Pancreas (tissue), 10 donors: ENCODE data around the gene ARL13B. TPM values are rescaled to one million over a fixed set of nuclear protein-coding genes. Genes with fewer than 3 reads are reported as not detected.

Experiments
- ATAC-seq, 4 donors: fragments of 200-7000 bp; cut with Tn5 transposase; one replicate each; pipeline versions ENCODE4 v1.8.0 to v1.9.1; 2020; ENCODE audit warnings: mild to moderate bottlenecking in 4 of 4, moderate library complexity in 4 of 4
- DNase-seq, 6 donors: peaks; one replicate each; pipeline ENCODE4 v3.0.0-alpha.2; 2020
- FAIRE-seq: peaks from 2 replicates; lab custom pipeline; 2012; peaks lifted over from hg19 to GRCh38; lab: Jason Lieb, UNC
- H3K27ac ChIP-seq, 4 donors: fragments of 200-600 bp; sonication (generic); 1 replicate in 3 of 4; 2 replicates in 1 of 4; pipeline versions ENCODE4 v1.5.0 to v1.8.0; 2020
- H3K27me3 ChIP-seq, 4 donors: fragments of 200-600 bp; one replicate each; pipeline ENCODE4 v1.8.0; 2021
- H3K36me3 ChIP-seq, 3 donors: fragments of 200-600 bp; sonication (generic) in 1 of 3; one replicate each; pipeline versions ENCODE4 v1.5.0 to v1.8.0; 2020 to 2021
- H3K4me1 ChIP-seq, 3 donors: fragments of 200-600 bp; one replicate each; pipeline ENCODE4 v1.8.0; 2021
- H3K4me3 ChIP-seq, 4 donors: fragments of 200-600 bp; sonication (generic) in 2 of 4; one replicate each; pipeline versions ENCODE4 v1.5.0 to v1.8.0; 2020 to 2021
- H3K9me3 ChIP-seq, 4 donors: fragments of 200-600 bp; one replicate each; pipeline ENCODE4 v1.8.0; 2021
- WGBS, 2 donors: extraction: QIAGEN DNeasy Blood & Tissue Kit; methylation state at CpG; one replicate each; pipeline ENCODE4 v1.1.7; 2013; 5-methylcytosine and 5-hydroxymethylcytosine counted together
- intact Hi-C, 3 donors: fragments of 100-400 bp; cut with DNase I; formaldehyde crosslinking; loops; one replicate each; pipeline versions ENCODE4 v1.11.1 to v1.14.2; 2022
- polyA plus RNA-seq, 2 donors: library from polyadenylated mRNA; stranded (reverse); fragments of 200-250 nt; gene quantifications; one replicate each; pipeline ENCODE4 v1.2.3, GENCODE V29; 2013
- total RNA-seq, 6 donors: library from RNA; stranded (reverse); fragmentation: NEBNext Ultra II Directional in 4 of 6; extraction: Animal tissue kit (Norgen Biotek cat#: 25700) in 4 of 6; gene quantifications; one replicate each; pipeline versions ENCODE4 v1.2.1 to v1.2.4, GENCODE V29; 2021 to 2023
- TF ChIP-seq, protein P1 (sequence below), 4 donors: fragments of 200-600 bp; sonication (generic) in 3 of 4; IDR thresholded peaks; one replicate each; pipeline versions ENCODE4 v1.5.0 to v1.8.0; 2021; ENCODE audit warnings: antibody characterized with exemption in 4 of 4
- donor health status: healthy with polysubstance abuse.
- donor health status: DM: no; HTN: no; CAD: no; lungs with moderate emphysema.
- donor health status: DM: no; HTN: no; CAD: no.
- donor health status: control.
- donor health status: control.
- donor health status: Bipolar disorder and iron deficiency.
- donor health status: DM: yes; HTN: yes; CAD: no.
- donor health status: DM: no; HTN: no; CAD: no.
- donor health status: DM: no; HTN: no; CAD: no.
- donor health status: DM: yes; HTN: yes; CAD: no.

The ARL13B gene
- total and polyA plus RNA-seq, 8 donors: 1.9 to 6.1 (median 3.1) TPM

DNA sequence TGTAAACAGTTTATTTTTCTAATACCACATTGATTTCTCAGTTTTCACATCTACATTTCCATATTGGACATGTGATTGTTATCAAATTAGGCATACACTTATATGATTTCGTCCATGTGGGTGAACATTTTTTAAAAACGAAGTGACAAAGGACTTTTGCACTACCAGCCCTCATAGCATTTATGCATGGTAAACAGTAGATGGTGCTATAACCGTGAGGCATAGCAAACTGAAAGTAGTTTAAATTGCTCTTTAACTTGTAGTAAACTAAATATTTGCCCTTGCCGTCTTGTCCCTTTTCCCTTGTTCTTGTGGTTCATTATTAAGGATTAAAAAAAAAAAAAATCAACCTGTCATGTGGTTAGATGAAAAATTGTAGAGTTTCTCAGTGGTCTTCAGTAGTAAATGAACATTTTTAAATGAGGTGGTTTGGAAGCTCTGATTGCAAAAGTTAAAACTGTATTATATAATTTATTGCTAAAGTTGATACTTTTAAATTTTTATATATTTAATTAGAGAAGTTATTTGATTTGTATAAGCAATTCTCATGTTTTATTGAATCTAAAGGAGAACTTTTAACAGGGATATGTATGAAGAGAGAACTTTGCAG lies 24.5 kb downstream of the ARL13B start:
- peak; percentile 68 to 96 (median 92) for ATAC-seq
- WGBS, 2 donors: 0 to 1% methylated on average over 4 of the region's 4 CpGs
- no peak overlapping the region for H3K27ac ChIP-seq
- peaks cover 0 to 4% (median 0%) of the 10 kb centered on the region in 3 donors for H3K4me1 ChIP-seq
- H3K4me3 ChIP-seq: no peak overlapping the region
- TF ChIP-seq, protein P1, sequence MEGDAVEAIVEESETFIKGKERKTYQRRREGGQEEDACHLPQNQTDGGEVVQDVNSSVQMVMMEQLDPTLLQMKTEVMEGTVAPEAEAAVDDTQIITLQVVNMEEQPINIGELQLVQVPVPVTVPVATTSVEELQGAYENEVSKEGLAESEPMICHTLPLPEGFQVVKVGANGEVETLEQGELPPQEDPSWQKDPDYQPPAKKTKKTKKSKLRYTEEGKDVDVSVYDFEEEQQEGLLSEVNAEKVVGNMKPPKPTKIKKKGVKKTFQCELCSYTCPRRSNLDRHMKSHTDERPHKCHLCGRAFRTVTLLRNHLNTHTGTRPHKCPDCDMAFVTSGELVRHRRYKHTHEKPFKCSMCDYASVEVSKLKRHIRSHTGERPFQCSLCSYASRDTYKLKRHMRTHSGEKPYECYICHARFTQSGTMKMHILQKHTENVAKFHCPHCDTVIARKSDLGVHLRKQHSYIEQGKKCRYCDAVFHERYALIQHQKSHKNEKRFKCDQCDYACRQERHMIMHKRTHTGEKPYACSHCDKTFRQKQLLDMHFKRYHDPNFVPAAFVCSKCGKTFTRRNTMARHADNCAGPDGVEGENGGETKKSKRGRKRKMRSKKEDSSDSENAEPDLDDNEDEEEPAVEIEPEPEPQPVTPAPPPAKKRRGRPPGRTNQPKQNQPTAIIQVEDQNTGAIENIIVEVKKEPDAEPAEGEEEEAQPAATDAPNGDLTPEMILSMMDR (IDR thresholded peaks at IDR 0.05): peak; percentile 12 to 63 (median 52)
- no peak for DNase-seq
- no peaks in the 10 kb centered on the region for H3K27me3 ChIP-seq
- intact Hi-C loops: loop anchor here in 1 of 3 donors (10.0 kb wide), 1 partner anchor 60 kb away; the partner anchor contains the start of genes DHFR2 and NSUN3
- H3K9me3 ChIP-seq: no peaks in the 10 kb centered on the region
- FAIRE-seq: peak; percentile 97
- H3K36me3 ChIP-seq: no peaks in the 10 kb centered on the region

DNA sequence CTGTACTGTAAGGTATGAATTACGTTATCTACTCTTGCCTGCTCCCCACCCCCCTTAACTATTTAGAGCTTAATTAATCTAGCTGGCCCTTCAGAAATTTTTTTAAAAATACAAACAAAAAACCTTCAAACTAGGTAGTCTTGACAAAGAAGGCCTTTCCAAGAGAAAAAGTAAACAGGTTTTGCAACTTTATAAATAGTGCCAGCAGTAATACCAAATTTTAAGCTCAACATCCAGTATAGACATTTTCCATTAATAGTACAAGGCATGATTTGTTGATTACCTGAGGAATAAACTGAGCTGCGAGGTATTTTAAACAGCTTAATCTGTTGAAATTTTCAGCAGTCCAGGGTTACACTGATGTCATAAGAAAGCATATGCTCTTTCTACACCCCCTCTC lies 28.3 kb downstream of the ARL13B start:
- TF ChIP-seq, protein P1 (IDR thresholded peaks at IDR 0.05): no peak
- no peaks in the 10 kb centered on the region for H3K9me3 ChIP-seq
- no peaks in the 10 kb centered on the region for H3K27me3 ChIP-seq
- WGBS, 2 donors: 24 to 37% methylated on average over 2 of the region's 2 CpGs
- H3K4me3 ChIP-seq: no peak overlapping the region
- DNase-seq (no peak), ATAC-seq (peak in 1 of 4 donors; percentile 28), FAIRE-seq (no peak)
- intact Hi-C loops: loop anchor here in 1 of 3 donors (10.0 kb wide), 1 partner anchor 57 kb away; the partner anchor contains the start of genes DHFR2 and NSUN3
- H3K36me3 ChIP-seq: no peaks in the 10 kb centered on the region
- peaks cover 0 to 4% (median 0%) of the 10 kb centered on the region in 3 donors for H3K4me1 ChIP-seq
- H3K27ac ChIP-seq: no peak overlapping the region

DNA sequence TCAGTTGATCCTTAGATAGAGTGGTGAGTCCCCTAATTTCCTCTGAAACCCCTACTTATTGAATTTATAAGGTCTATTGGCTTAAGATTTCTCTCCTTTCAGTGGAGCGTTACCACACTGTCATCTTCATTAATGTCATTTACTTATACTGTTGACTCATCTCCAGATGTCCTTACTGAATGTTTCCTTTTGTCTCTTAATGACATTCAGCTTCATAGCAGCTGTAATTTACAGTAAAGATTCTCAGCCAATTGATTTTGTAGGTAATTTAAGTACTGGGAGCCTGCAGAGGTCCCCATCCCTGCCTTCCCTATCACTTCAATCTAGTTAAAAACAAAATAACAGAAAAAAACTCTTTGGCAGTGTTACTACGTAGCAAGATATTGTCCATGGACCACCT lies 29.7 kb downstream of the ARL13B start:
- H3K27ac ChIP-seq: no peak overlapping the region
- TF ChIP-seq, protein P1 (IDR thresholded peaks at IDR 0.05): no peak
- WGBS, 2 donors: 89 to 91% methylated on average over 2 of the region's 2 CpGs
- H3K9me3 ChIP-seq: no peaks in the 10 kb centered on the region
- H3K27me3 ChIP-seq: no peaks in the 10 kb centered on the region
- H3K4me3 ChIP-seq: no peak overlapping the region
- FAIRE-seq (no peak), DNase-seq (no peak), ATAC-seq (no peak)
- H3K4me1 ChIP-seq: peaks cover 0 to 3% (median 0%) of the 10 kb centered on the region in 3 donors
- no peaks in the 10 kb centered on the region for H3K36me3 ChIP-seq
- intact Hi-C loops: loop anchor here in 2 of 3 donors (10.0 kb wide), 1 partner anchor 55 kb away; the partner anchor contains the start of genes DHFR2 (in 2 of the 2) and NSUN3 (in 2 of the 2)

DNA sequence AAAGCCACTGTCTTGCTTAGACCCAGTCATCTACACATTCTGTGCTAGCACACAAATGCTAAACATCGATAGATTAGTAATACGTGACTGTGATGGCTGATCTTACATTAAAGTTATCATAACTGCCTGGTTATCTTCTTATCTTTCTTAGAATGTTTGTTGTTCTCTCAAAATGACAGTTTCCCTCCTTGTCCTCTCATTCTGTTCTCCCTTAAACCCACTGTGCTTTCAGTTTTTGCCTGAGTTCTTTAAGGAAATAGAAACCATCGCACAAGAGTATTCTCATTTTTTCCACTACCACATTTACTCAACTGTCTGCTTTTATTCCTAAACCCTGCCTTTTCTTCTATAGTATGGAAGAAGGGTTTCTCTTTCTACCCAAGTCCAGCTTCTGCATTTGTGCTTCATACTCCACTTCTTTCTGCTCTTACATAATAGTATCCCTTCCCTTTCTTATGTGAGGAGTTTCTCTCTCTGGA lies 31.3 kb downstream of the ARL13B start:
- no peaks in the 10 kb centered on the region for H3K9me3 ChIP-seq
- DNase-seq (no peak), ATAC-seq (peak in 1 of 4 donors; percentile 30), FAIRE-seq (no peak)
- WGBS, 2 donors: 50 to 56% methylated on average over 3 of the region's 3 CpGs
- intact Hi-C loops: loop anchor here in 1 of 3 donors (10.0 kb wide), 1 partner anchor 54 kb away; the partner anchor contains the start of genes DHFR2 and NSUN3
- H3K27me3 ChIP-seq: no peaks in the 10 kb centered on the region
- TF ChIP-seq, protein P1 (IDR thresholded peaks at IDR 0.05): no peak
- no peaks in the 10 kb centered on the region for H3K36me3 ChIP-seq
- no peaks in the 10 kb centered on the region for H3K4me1 ChIP-seq
- no peak overlapping the region for H3K27ac ChIP-seq
- no peak overlapping the region for H3K4me3 ChIP-seq

DNA sequence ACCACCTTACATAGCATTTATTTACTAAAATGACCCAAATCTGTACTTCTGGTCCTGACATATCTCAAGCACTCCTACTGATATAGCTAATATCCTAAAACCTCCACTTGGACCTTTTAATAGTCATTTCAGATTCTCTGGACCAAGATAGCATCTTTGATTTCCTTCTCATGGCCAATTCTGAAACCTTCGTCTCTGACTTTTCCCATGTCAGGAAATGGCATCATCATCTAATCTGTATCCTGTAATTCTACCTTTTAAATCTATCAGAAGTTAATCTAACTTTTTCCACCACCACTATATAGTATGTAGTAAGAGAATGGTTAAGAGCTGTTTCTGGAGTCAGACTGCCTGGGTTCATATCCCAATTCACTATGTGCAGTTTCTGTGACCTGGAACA lies 32.2 kb downstream of the ARL13B start:
- 69 to 85% methylated on average over 1 of the region's 1 CpG for WGBS, 2 donors

More for the DNA sequence above, 32.2 kb downstream of the ARL13B start:
- ATAC-seq (no peak), FAIRE-seq (no peak), DNase-seq (no peak)
- TF ChIP-seq, protein P1 (IDR thresholded peaks at IDR 0.05): no peak
- intact Hi-C loops: loop anchor here in 1 of 3 donors (10.0 kb wide), 1 partner anchor 53 kb away; the partner anchor contains the start of genes DHFR2 and NSUN3
- Histone ChIP-seq H3K9me3 (no peaks in the 10 kb centered on the region), H3K4me3 (no peak overlapping the region), H3K27me3 (no peaks in the 10 kb centered on the region), H3K27ac (no peak overlapping the region), H3K36me3 (no peaks in the 10 kb centered on the region), H3K4me1 (no peaks in the 10 kb centered on the region)
